GM23338 (cell line): Measurements from ENCODE around the gene TNFRSF12A. TPM values are rescaled to one million over a fixed set of nuclear protein-coding genes. Genes with fewer than 3 reads are reported as not detected.
A peak's percentile ranks its signal among the peaks of the same experiment; 100 is the strongest.

Experiments used
- ATAC-seq: fragments of 200-7000 bp; cut with Tn5 transposase; 3 replicates; pipeline ENCODE4 v1.9.1; 2020
- DNase-seq: peaks from one replicate; pipeline ENCODE4 v3.0.0-alpha.2; 2015; ENCODE audit warnings: low spot score
- H2AFZ ChIP-seq: fragments of 200-600 bp; sonication (generic); 2 replicates; pipeline ENCODE4 v1.8.0; 2016; ENCODE audit warnings: antibody characterized with exemption, mild to moderate bottlenecking, moderate library complexity
- H3F3A ChIP-seq: fragments of 200-600 bp; sonication (generic); replicated peaks from 2 replicates; pipeline ENCODE4 v1.8.0; 2017; ENCODE audit warnings: antibody characterized with exemption, mixed run types, low read depth
- H3K27ac ChIP-seq: fragments of 200-600 bp; sonication (generic); 2 replicates; pipeline ENCODE4 v1.6.1; 2016; ENCODE audit warnings: low read depth
- H3K27me3 ChIP-seq: fragments of 200-600 bp; sonication (generic); 2 replicates; pipeline ENCODE4 v1.8.0; 2016; ENCODE audit warnings: mild to moderate bottlenecking, mixed run types, moderate library complexity; ENCODE audit not compliant: insufficient read depth
- H3K36me3 ChIP-seq: fragments of 200-600 bp; sonication (generic); 2 replicates; pipeline ENCODE4 v1.8.0; 2016; ENCODE audit warnings: mild to moderate bottlenecking; ENCODE audit not compliant: insufficient read depth
- H3K4me1 ChIP-seq: fragments of 200-600 bp; sonication (generic); 2 replicates; pipeline ENCODE4 v1.8.0; 2016; ENCODE audit warnings: mild to moderate bottlenecking, moderate library complexity; ENCODE audit not compliant: insufficient read depth
- H3K4me2 ChIP-seq: fragments of 200-600 bp; sonication (generic); 2 replicates; pipeline ENCODE4 v1.7.1; 2017; ENCODE audit warnings: mixed run types
- H3K4me3 ChIP-seq: fragments of 200-600 bp; sonication (generic); 2 replicates; pipeline ENCODE4 v1.6.1; 2016; ENCODE audit warnings: mixed run types
- H3K79me2 ChIP-seq: fragments of 200-600 bp; sonication (generic); replicated peaks from 2 replicates; pipeline ENCODE4 v1.8.0; 2017; ENCODE audit warnings: mild to moderate bottlenecking; ENCODE audit not compliant: insufficient read depth
- H3K9me2 ChIP-seq: fragments of 200-600 bp; sonication (generic); 2 replicates; pipeline ENCODE4 v1.8.0; 2017; ENCODE audit not compliant: insufficient read depth
- H4K20me1 ChIP-seq: fragments of 200-600 bp; sonication (generic); replicated peaks from 2 replicates; pipeline ENCODE4 v1.8.0; 2017; ENCODE audit warnings: mild to moderate bottlenecking; ENCODE audit not compliant: insufficient read depth
- H3K27ac Mint-ChIP-seq: 2 replicates; pipeline ENCODE4 v1.8.0; 2020; ENCODE audit warnings: inconsistent platforms, mild to moderate bottlenecking, moderate library complexity, mixed read lengths
- H3K27me3 Mint-ChIP-seq: 3 replicates; pipeline ENCODE4 v1.8.0; 2022; ENCODE audit warnings: low read depth, mild to moderate bottlenecking, moderate library complexity, mixed read lengths, inconsistent platforms; ENCODE audit not compliant: insufficient read depth, poor library complexity
- H3K36me3 Mint-ChIP-seq: 3 replicates; pipeline ENCODE4 v1.8.0; 2021; ENCODE audit warnings: low read depth, mild to moderate bottlenecking, inconsistent platforms, moderate library complexity, mixed read lengths
- H3K4me1 Mint-ChIP-seq: 3 replicates; pipeline ENCODE4 v1.8.0; 2020; ENCODE audit warnings: mild to moderate bottlenecking, inconsistent platforms, mixed read lengths
- H3K4me3 Mint-ChIP-seq: 3 replicates; pipeline ENCODE4 v1.8.0; 2021; ENCODE audit warnings: moderate library complexity, mild to moderate bottlenecking, inconsistent platforms, mixed read lengths
- H3K9me3 Mint-ChIP-seq: 3 replicates; pipeline ENCODE4 v1.8.0; 2020; ENCODE audit warnings: moderate library complexity, mild to moderate bottlenecking, inconsistent platforms, mixed read lengths
- CREB1 ChIP-seq: fragments of 250-450 bp; sonication (Bioruptor Pico); IDR thresholded peaks from 2 replicates; pipeline ENCODE4 v1.5.0; 2020; ENCODE audit warnings: low read depth, mild to moderate bottlenecking, moderate library complexity
- CTCF ChIP-seq, 2 experiments: fragments of 200-600 bp in 1 of 2; sonication (generic) in 1 of 2; conservative IDR thresholded peaks; 2 replicates each; pipeline versions ENCODE4 v1.5.1 to v1.6.1; 2016 to 2017; ENCODE audit warnings: antibody characterized with exemption in 2 of 2, low read depth in 2 of 2, mild to moderate bottlenecking in 2 of 2, moderate library complexity in 1 of 2
- EZH2 ChIP-seq: fragments of 200-600 bp; sonication (generic); IDR thresholded peaks from one replicate; pipeline ENCODE4 v1.8.0; 2017; ENCODE audit warnings: antibody characterized with exemption, mild to moderate bottlenecking, low read depth; ENCODE audit not compliant: unreplicated experiment
- EZH2phosphoT487 ChIP-seq: fragments of 200-600 bp; sonication (generic); IDR thresholded peaks from one replicate; pipeline ENCODE4 v1.8.1; 2018; ENCODE audit warnings: antibody characterized with exemption; ENCODE audit not compliant: unreplicated experiment
- JUNB ChIP-seq: IDR thresholded peaks from one replicate; pipeline ENCODE4 v1.6.1; 2016; ENCODE audit warnings: antibody characterized with exemption; ENCODE audit not compliant: unreplicated experiment
- NANOG ChIP-seq: IDR thresholded peaks from 2 replicates; pipeline ENCODE4 v1.6.1; 2016; ENCODE audit warnings: antibody characterized with exemption, borderline replicate concordance
- POLR2AphosphoS5 ChIP-seq: IDR thresholded peaks from 2 replicates; pipeline ENCODE4 v1.6.1; 2016; ENCODE audit warnings: antibody characterized with exemption, low read depth
- REST ChIP-seq: IDR thresholded peaks from one replicate; pipeline ENCODE4 v1.6.1; 2018; ENCODE audit warnings: antibody characterized with exemption; ENCODE audit not compliant: unreplicated experiment
- STAT1 ChIP-seq: IDR thresholded peaks from one replicate; pipeline ENCODE4 v1.6.1; 2016; ENCODE audit warnings: antibody characterized with exemption; ENCODE audit not compliant: unreplicated experiment
- ZNF114 ChIP-seq: fragments of 250-450 bp; sonication (Bioruptor Pico); IDR thresholded peaks from 2 replicates; pipeline ENCODE4 v1.5.0; 2020; ENCODE audit warnings: mild to moderate bottlenecking, moderate library complexity
- polyA plus RNA-seq: library from polyadenylated mRNA; unstranded; fragments of >200 nt; fragmentation: Nextera tagmentation; extraction: Ambion mirVana; gene quantifications from 2 replicates; pipeline ENCODE4 v1.2.1, GENCODE V29; 2016
- total RNA-seq: library from RNA; depleted of rRNA; stranded (reverse); fragments of >200 nt; shearing (Covaris generic); gene quantifications from 2 replicates; pipeline ENCODE4 v1.2.3, GENCODE V29; 2014

TNFRSF12A gene
- total and polyA plus RNA-seq, 2 experiments from 2014 or later = 78.0 to 152 TPM

GRCh38 chr16:2981177-2981898 lies 38.8 kb upstream of the TNFRSF12A start:
- Mint-ChIP-seq H3K4me3 (peak overlapping the region; percentile 85), H3K36me3 (peaks cover 15% of the 10 kb centered on the region), H3K27ac (peak overlapping the region; percentile 84), H3K9me3 (peaks cover 2% of the 10 kb centered on the region; the same call in 2 of the 3 replicates), H3K27me3 (peaks cover 17% of the 10 kb centered on the region), H3K4me1 (peaks cover 22% of the 10 kb centered on the region)
- H4K20me1 ChIP-seq = peaks cover 8% of the 10 kb centered on the region; the same call in 1 of the 2 replicates
- no peak for TF ChIP-seq CREB1
- no peak for TF ChIP-seq CTCF (conservative IDR thresholded peaks at IDR 0.05; ENCODE audit: low read depth in 2 of 2)
- TF ChIP-seq NANOG = no peak
- no peak for TF ChIP-seq ZNF114 (CRISPR knock-in tag)
- TF ChIP-seq REST = no peak
- no peak for TF ChIP-seq POLR2AphosphoS5
- no peak for TF ChIP-seq STAT1
- TF ChIP-seq JUNB = no peak
- no peak for TF ChIP-seq EZH2phosphoT487
- TF ChIP-seq EZH2 = no peak
- H3K4me2 ChIP-seq = peak overlapping the region; percentile 92
- H3K36me3 ChIP-seq = 0 out of 2 replicates have a peak, but pooled peaks cover 3% of the 10 kb centered on the region
- H2AFZ ChIP-seq = no peak overlapping the region
- no peaks in the 10 kb centered on the region for H3K9me2 ChIP-seq
- peak; percentile 60 for DNase-seq
- peak overlapping the region; percentile 86 for H3K4me3 ChIP-seq
- H3K27ac ChIP-seq = peak overlapping the region; percentile 96
- peak; percentile 15 for ATAC-seq
- H3K4me1 ChIP-seq = peaks cover 22% of the 10 kb centered on the region
- H3K27me3 ChIP-seq = no peaks in the 10 kb centered on the region
- H3F3A ChIP-seq = peaks cover 19% of the 10 kb centered on the region
- peaks cover 14% of the 10 kb centered on the region for H3K79me2 ChIP-seq

- Histone ChIP-seq H3K4me2 (peak overlapping the region; percentile 92), H3K4me3 (peak overlapping the region; percentile 86; the same call in 1 of the 2 replicates), H3K36me3 (0 out of 2 replicates have a peak, but pooled peaks cover 3% of the 10 kb centered on the region), H2AFZ (no peak overlapping the region), H3K79me2 (peaks cover 14% of the 10 kb centered on the region), H3F3A (peaks cover 19% of the 10 kb centered on the region), H3K4me1 (peaks cover 22% of the 10 kb centered on the region), H3K27ac (peak overlapping the region; percentile 96), H3K27me3 (no peaks in the 10 kb centered on the region), H4K20me1 (peaks cover 8% of the 10 kb centered on the region; the same call in 1 of the 2 replicates), H3K9me2 (no peaks in the 10 kb centered on the region)
- Mint-ChIP-seq H3K4me1 (peaks cover 22% of the 10 kb centered on the region), H3K4me3 (peak overlapping the region; percentile 85), H3K27ac (peak overlapping the region; percentile 84), H3K9me3 (peaks cover 2% of the 10 kb centered on the region; the same call in 2 of the 3 replicates), H3K36me3 (peaks cover 14% of the 10 kb centered on the region), H3K27me3 (peaks cover 17% of the 10 kb centered on the region)
- DNase-seq = no peak
- no peak for TF ChIP-seq EZH2phosphoT487
- ATAC-seq = peak; percentile 9
These were observed 38.3 kb upstream of the TNFRSF12A start for GRCh38 chr16:2981899-2982250.
